ENCODE data around the gene CDKAL1.
"Not testable (repeated sequence)": the region's sequence is repeated elsewhere in the genome, so short reads cannot be mapped to it uniquely, and the experiment has no call there.

Gene CDKAL1

DNA sequence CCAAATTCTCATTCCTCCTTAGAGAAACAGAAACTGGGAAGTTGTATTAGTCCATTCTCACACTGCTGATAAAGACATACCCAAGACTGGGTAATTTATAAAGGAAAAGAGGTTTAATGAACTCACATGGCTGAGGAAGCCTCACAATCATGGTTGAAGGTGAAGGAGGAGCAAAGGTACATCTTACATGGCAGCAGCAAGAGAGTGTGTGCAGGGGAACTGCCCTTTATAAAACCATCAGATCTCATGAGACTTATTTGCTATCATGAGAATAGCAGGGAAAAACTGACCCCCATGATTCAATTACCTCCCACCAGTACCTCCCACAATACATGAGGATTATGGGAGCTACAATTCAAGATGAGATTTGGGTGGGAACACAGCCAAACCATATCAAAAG is 720.2 kb downstream of the CDKAL1 start:
- DNase-seq (ENCODE audit: low read depth in 2 of 2), result not testable (repeated sequence)

DNA sequence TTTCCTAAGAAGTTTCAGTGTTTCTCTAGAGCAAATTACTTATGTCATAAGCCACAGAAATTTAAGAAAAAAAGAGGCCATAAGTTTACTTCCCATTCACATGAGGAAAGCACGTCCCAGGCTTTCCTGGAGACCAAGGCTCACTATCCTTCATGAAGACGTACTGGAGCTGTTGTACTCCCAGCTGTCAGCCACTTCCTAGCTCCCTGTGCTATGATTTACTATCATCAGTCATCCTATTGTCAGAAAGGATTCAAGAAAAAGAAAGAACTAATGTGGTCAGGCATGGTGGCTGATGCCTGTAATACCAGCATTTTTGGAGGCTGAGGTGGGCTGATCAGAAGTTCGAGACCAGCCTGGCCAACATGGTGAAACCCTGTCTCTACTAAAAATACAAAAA is 721.9 kb downstream of the CDKAL1 start:
- DNase-seq (ENCODE audit: low read depth in 2 of 2), result no peak

DNA sequence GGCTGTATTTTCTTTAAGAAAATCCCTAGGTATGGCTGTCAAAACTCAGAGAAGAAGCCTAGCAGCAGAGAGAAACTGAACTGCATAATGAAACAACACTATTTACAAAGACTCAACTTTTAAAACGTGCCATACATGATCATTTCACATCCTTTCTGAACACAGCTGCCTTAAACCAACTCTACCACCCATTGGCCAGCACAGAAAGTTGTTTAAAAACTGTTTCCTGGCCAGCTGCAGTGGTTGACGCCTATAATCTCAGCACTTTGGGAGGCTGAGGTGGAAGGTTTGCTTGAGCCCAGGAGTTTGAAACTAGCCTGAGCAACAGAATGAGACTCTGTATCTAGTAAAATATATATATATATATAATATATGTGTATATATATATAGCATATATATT is 722.9 kb downstream of the CDKAL1 start:
- DNase-seq (ENCODE audit: low read depth in 2 of 2), result no peak

DNA sequence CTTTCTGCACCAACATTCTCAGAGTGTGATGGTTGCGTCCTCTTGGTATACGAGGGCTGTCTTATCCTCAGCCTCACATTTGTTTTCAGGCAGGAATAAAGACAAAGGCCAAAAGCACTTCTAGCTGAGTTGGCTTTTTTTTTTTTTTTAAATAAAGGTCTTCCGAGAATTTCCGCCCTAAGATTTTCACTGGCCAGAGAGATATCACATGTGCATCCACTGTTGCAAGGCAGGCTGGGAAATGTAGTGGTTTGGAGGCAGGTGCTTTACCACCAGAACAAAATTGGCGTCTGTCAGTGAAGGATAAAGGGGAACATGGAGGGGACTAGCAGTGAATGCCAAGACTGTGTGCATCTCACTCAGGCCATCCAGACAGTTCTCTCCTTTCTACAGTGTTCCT is 724.4 kb downstream of the CDKAL1 start:
- no peak for DNase-seq (ENCODE audit: low read depth in 2 of 2)

DNA sequence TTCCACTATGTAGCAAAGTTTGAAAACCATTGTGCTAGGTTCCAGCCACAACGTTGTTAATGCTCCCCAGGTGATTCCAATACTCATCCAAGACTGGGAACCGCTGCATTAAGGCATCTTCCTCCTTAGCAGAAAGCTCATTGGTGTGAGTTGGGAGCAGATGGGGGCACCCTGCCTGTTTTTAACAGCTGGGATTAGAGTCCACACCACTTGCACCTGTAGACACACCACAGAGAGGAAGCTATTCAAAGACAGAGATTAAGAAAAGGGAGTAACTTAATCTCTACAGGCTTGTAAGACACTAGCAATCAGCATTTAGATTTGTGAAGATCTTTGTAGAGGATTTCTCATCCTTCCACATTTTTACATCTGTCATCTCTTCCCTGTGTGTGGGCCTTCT is 725.4 kb downstream of the CDKAL1 start:
- DNase-seq (ENCODE audit: low read depth in 2 of 2), result no peak

DNA sequence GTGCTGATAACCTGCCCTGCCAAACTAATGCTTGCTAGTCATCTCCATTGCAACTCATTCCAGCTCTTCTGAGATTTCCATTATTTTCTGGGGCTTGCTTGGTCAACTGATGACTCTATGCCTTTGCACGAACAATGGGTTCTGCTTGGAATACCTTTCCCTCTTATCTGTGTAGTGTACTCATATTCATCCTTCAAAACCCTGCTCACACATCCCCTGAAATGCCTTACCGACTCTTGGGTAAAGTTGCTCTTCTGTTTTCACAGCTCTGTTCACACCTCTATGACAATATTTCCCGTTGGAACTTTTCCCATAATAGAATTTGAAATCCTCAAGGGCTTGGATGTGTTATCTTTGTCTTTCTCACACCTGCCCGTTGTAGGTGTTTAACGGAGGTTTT is 728.2 kb downstream of the CDKAL1 start:
- no peak for DNase-seq (ENCODE audit: low read depth in 2 of 2)

DNA sequence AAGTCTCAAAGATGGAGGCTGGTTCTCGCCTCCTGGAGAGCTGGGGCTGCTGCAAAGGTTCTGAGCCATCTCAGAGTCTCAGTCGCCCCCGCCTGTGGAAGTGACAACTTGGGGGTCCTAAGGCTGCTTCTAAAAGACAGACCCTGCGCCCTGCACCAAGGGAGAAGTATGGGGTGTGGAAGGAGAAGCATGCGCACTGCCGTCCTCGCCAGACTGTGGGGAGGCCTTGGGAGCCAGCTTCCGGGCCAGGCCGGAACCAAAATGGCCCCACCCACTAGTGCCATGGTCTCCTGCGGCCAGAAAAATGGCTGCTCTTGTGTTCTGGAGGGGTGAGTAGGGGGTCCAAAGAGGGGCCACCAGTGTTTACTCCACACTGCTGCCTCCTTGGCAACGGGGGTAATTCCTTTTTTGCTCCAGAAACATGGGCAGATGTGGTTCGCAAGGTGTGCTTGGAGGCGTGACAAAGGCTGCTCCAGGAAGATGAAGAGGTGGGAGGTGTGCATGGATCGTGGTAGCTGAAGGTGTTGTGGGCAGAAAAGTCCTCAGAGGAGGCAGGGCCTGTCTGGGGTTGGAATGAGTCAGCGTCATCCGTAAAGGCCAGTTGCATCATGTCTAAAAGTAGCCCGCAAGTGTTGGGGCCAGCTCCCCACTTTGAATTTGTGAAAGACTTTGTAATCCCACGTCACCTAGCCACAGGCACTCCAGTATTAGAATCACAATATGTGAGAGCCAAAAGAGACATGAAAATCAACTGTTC is 729.5 kb downstream of the CDKAL1 start:
- no peak for DNase-seq (ENCODE audit: low read depth in 2 of 2)

DNA sequence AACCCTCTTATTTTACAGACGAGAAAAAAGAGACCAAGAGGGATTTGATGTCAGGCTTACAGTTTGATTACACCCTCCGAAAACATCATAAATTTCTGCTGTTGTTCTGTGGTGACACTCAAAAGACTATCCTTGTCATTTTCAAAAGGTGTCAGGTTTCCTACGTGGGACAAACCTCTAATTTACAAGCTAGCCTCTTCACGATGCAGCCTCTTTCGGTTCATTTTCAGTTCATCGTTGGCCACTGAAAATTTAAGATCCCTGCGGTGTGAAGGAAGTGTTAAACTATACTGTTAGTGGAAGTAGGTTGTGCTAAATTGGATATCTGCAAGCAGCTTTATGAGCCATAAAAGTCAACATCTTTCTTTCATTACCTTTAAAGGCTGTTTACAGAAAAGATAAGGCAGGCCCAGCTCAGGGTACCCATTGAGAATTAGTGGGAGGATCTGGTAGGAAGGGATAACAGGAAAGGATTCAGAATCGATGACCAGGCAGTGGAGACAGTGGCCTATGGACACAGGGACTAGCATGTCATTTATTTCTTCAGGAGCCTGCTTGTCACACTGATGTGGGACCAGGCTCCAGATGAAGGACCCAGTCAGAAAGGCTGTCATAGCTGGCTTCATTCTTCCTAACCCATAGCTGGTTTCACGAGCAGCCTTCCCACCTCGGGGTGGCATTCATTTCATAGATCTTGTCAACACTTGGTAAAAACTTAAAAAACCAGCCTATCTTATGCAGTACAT is 730.2 kb downstream of the CDKAL1 start:
- DNase-seq (ENCODE audit: low read depth in 2 of 2), result no peak

DNA sequence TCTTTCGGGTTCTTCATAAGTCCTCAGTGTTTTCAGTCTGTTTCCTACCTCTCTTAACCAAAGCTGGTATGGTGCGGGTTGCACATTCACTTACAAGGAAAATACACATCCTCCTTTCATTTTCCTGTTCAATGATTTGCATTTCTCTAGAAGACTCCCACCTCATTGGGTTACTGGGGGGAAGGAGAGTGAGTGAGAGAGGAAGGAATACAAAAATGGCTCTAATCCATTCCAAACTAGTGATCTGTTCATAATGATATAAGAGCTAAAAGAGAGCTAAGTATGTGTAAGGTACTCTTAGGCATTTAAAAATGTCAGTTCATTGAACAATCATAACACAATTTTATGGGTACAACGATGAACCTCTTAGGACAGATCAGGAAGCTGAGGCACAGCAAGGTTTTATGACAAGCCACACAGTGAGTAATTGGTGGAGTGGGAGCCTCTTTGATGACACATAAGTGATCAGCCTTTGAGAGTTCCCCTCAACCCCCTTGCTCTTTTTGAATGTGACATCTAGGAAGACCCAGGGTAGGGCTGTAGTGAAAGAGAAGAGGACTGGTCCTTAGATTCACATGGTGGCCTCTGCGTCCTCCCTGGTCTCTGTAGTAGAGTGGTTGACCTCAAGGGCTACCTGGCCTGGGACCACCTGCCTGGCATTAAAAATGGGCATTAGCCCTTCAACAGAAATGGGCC is 730.9 kb downstream of the CDKAL1 start:
- no peak for DNase-seq (ENCODE audit: low read depth in 2 of 2)

DNA sequence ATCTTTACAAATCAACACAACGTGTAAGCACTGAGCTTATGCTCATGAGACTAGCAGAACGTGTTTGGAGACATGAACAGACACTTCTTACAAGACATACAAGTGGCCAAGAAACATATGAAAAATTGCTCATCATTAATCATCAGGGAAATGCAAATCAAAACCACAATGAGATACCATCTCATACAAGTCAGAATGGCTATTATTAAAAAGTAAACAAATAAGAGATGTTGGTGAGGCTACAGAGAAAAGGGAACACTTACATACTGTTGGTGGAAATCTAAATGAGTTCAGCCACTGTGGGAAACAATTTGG is 731.4 kb downstream of the CDKAL1 start:
- DNase-seq (ENCODE audit: low read depth in 2 of 2), result no peak

DNA sequence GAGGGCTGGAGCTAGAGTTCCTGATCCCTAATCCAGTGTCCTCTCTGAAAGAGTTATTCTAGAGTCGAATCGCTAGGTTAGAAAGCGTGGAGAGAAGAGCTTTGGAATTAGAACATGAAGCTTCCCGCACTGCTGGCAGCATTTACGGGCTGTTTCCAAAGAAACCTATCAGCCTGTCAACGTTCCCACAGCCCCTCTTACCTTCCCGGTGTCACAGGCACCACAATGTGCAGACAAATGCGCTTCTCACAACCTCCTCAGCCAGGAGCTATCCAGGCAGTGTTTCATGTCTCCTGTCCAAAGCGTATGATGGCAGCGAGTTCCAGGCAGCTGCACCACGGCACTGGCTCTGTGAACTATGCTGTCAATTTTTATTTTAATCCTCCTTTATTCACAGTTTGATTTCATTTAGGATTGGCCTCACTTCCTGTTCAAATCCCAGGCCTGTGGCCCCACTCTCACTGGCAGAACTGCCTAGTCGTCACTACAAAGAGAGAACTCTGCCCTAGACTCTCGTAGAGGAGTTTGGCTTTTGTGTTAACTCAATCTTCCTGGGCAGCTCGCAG is 736.5 kb downstream of the CDKAL1 start:
- no peak for DNase-seq (ENCODE audit: low read depth in 2 of 2)

DNA sequence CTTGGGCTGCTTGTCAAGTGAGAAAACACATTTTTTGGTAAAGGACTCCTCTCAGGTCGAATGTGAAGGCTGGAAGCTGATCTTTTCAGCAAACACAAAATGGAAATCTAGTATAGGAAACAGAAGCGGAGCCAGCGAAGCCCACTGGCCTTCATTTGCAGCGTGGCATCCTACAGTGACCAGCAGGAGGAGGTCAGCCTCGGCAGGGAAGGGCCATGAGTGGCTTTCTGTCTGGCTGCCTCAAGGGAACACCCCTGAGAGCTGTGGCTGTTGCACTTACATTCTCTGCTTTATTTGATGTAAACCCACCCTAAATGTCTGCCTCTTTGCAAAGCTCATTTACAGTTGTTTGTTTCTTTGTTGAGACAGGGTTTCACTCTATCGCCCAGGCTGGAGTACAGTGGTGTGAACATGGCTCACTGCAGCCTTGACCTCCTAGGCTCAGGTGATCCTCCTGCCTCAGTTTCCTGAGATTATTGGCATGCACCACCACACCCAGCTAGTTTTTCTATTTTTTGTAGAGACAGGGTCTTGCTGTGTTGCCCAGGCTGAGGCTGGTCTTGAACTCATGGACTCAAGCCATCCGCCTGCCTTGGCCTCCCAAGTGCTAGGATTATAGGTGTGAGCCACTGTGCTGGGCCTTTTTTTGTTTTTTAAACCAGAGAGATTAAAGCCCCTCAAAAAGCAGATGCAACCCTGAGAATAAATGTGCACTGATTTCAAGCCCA is 737.3 kb downstream of the CDKAL1 start:
- no peak for DNase-seq (ENCODE audit: low read depth in 2 of 2)

DNA sequence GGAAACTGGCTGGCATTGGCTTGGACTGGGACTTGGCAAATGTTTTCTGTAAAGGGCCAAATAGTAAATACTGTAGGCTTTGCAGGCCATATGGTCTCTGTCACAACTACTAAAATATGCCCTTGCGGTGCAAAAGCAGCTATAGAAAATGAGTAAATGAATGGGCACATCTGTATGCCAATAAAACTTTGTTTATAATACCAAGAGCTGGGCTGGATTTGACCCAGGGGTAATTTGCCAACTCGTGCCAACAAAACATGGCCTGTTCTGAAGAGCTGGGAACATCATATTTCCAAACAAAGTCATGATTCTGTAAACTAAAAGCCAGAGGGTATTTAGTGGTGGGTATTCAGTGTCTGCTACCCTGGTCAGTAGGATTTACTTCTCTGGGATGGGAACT is 739.2 kb downstream of the CDKAL1 start:
- no peak for DNase-seq (ENCODE audit: low read depth in 2 of 2)

DNA sequence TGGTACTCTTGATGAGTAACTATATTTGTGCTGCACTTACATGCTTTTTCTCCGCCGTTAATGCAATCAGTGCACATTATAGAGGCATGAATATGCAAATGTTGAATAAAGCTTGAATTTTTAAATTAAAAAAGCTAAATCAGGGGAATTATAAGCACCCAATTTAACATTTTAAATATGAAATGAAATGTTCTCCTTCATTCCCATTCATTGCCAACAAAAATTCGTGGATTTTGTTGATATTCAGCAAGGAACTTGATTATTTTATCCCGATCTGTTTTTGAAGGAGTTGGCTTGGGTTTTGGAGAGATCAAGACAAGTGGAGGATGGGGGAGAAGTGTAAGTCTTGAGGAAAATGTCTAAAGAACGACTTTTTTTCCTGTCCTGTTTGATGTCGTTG is 740.6 kb downstream of the CDKAL1 start:
- no peak for DNase-seq (ENCODE audit: low read depth in 2 of 2)

DNA sequence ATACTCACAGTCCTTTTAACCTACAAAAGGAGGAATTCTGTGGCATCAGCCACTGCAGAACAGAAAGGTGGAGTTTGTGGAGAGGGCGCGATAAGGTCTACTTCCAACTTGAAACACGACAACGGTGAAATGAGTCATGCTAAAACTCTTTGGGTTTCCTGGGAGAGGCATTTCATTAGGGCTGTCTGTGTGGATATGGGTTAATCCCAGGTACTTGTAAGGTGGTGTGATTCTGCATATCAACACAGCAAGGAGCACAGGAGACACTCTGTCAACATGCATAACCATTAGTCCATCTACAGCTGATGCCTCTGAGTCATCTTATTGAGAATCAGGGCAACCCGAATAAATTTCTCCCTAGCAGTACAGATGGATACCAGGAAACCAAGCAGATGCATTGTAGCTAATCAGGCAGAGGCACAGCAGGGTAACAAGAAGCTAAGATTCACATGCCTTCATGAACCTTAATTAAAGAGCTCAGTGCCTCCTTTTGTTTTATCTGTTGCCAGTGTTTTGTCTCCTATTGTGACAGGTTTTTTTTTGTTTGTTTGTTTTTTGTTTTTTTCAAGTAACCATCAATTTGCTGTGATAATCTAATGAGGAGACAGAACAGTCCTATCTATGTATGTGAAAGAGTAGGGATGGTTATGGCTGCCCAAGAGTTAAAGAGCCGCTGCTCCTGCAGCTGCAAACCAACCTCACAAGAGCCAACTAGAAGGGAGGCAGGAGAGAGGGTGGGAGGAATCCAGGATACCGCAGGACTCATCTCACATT is 743.5 kb downstream of the CDKAL1 start:
- no peak for DNase-seq (ENCODE audit: low read depth in 2 of 2)

DNA sequence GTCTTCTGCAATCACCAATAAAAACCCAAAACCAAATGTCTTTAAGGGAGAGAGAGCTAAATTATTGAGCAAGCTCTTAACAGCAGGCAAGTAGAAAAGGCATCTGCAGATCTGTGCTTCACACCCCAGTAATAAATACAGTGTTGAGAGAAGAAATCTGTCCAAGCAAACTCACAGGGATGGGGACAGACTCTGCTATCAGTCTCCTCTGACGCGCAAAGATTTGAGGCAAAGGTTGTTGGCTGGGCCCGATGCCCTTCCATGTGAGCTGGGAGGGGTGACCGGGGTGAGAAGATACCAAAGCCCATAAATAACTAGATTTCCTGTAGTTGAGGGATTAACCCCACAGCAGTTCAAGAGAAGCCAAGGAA is 744.1 kb downstream of the CDKAL1 start:
- DNase-seq (ENCODE audit: low read depth in 2 of 2), result no peak

DNA sequence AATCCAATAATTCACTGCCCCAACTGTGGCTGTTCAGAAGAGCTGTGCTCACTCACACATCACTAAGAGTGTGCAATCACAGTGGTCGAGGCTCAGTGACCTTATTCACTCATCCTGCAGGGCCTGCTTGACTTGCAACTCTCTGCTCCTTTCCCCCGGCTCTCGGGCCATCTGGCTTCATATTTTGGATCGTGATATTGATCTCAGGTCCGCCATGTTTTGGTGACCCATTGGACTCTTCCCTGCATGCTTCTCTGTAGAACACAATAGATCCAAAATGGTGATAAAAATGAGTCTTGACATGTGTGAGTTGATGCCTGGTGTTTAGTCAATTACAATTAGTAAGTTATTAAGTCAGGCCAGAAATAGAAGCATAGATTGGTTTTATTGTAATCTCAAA is 745.4 kb downstream of the CDKAL1 start:
- DNase-seq (ENCODE audit: low read depth in 2 of 2), result no peak

DNA sequence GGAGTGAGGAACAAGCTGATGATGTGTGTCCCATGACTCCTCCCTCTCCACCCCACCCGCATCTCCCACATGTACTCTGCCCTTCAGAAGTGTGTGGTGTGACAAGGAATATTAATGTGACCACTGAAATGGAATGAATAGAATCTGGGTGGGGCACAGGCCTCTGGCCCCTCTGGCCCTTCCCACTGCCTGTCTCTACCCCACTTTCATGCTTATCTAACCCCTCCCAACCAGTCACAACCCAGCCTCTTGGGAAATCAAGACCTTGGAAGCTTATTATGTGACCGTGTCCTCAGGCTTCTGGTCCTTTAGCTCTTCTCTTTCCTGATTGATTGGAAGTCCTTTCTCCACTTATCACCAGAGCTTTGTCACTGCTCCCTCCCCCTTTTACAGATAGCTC is 747.1 kb downstream of the CDKAL1 start:
- DNase-seq (ENCODE audit: low read depth in 2 of 2), result no peak

Measured in stimulated activated CD8-positive, alpha-beta memory T cell treated with anti-CD3 and anti-CD28 coated beads, Interleukin-7, amount 100 ng/mL, for 4 hours (primary cell).